ENCODE measurements around the gene EYA2.

GRCh38 chr20:46900826-46901225 is 6.2 kb downstream of the EYA2 start:
- TF ChIP-seq CTCF (IDR thresholded peaks at IDR 0.05) (no peak), EZH2 (IDR thresholded peaks at IDR 0.05) (no peak), EZH2phosphoT487 (IDR thresholded peaks at IDR 0.05) (no peak)
